OCI-LY3 (cell line): ENCODE measurements around the gene NCLN.

ENCODE experiments used
- H2AFZ ChIP-seq: fragments of 200-600, 300-600 bp; shearing (Covaris generic); 2 replicates; pipeline ENCODE4 v1.6.0; 2014; ENCODE audit warnings: antibody characterized with exemption, low read depth, low read length
- H3K27ac ChIP-seq: fragments of 200-600, 300-600 bp; sonication (generic); 2 replicates; pipeline ENCODE4 v1.5.1; 2014; ENCODE audit warnings: mild to moderate bottlenecking, low read length, moderate library complexity, mixed read lengths
- H3K27me3 ChIP-seq: fragments of 200-600, 300-600 bp; sonication (generic); 2 replicates; pipeline ENCODE4 v1.6.1; 2014; ENCODE audit warnings: low read depth, low read length, mixed read lengths
- H3K36me3 ChIP-seq: fragments of 200-600, 300-600 bp; sonication (generic); replicated peaks from 2 replicates; pipeline ENCODE3; 2014; ENCODE audit warnings: low read depth, low read length, mixed read lengths
- H3K4me1 ChIP-seq: fragments of 300-600, 200-600 bp; sonication (generic); 2 replicates; pipeline ENCODE4 v1.6.1; 2014; ENCODE audit warnings: low read length, mixed read lengths
- H3K4me2 ChIP-seq: fragments of 200-600, 300-600 bp; sonication (generic); 2 replicates; pipeline ENCODE4 v1.6.1; 2014; ENCODE audit warnings: low read length, mixed read lengths
- H3K4me3 ChIP-seq: fragments of 300-600, 200-600 bp; sonication (generic); 2 replicates; pipeline ENCODE4 v1.5.1; 2014; ENCODE audit warnings: antibody characterized with exemption, mild to moderate bottlenecking, low read length, moderate library complexity
- H3K79me2 ChIP-seq: fragments of 300-600, 200-600 bp; shearing (Covaris generic); 2 replicates; pipeline ENCODE4 v1.6.1; 2014; ENCODE audit warnings: mild to moderate bottlenecking, low read length, mixed read lengths
- H3K9ac ChIP-seq: fragments of 300-600, 200-600 bp; shearing (Covaris generic); 2 replicates; pipeline ENCODE4 v1.6.0; 2014; ENCODE audit warnings: mild to moderate bottlenecking, low read length, moderate library complexity
- H3K9me3 ChIP-seq: fragments of 200-600, 300-600 bp; shearing (Covaris generic); 2 replicates; pipeline ENCODE4 v1.6.1; 2014; ENCODE audit warnings: low read length, mixed read lengths; ENCODE audit not compliant: insufficient read depth
- H4K20me1 ChIP-seq: fragments of 200-600, 300-600 bp; sonication (generic); 2 replicates; pipeline ENCODE4 v1.6.1; 2016; ENCODE audit warnings: low read length, mixed read lengths; ENCODE audit not compliant: insufficient read depth
- EZH2phosphoT487 ChIP-seq: fragments of 200-600 bp; shearing (Covaris generic); IDR thresholded peaks from 2 replicates; pipeline ENCODE4 v1.6.1; 2018; ENCODE audit warnings: antibody characterized with exemption, mixed run types, low read depth
- TF ChIP-seq, protein P1 (sequence below): fragments of 200-600, 300-600 bp; sonication (generic); IDR thresholded peaks from 2 replicates; pipeline ENCODE4 v1.5.1; 2014; ENCODE audit warnings: antibody characterized with exemption, low read length, low read depth

The NCLN gene

GRCh38 chr19:3148503-3148902, 37.2 kb upstream of the NCLN start:
- H2AFZ ChIP-seq = no peak overlapping the region
- peak overlapping the region; percentile 94 for H3K4me2 ChIP-seq
- H3K9ac ChIP-seq = no peak overlapping the region
- peaks cover 72% of the 10 kb centered on the region for H3K4me1 ChIP-seq
- no peak overlapping the region for H3K27ac ChIP-seq
- no peaks in the 10 kb centered on the region for H3K9me3 ChIP-seq
- H3K4me3 ChIP-seq = peak overlapping the region; percentile 89; the same call in 1 of the 2 replicates
- TF ChIP-seq EZH2phosphoT487 = no peak
- TF ChIP-seq, protein P1, sequence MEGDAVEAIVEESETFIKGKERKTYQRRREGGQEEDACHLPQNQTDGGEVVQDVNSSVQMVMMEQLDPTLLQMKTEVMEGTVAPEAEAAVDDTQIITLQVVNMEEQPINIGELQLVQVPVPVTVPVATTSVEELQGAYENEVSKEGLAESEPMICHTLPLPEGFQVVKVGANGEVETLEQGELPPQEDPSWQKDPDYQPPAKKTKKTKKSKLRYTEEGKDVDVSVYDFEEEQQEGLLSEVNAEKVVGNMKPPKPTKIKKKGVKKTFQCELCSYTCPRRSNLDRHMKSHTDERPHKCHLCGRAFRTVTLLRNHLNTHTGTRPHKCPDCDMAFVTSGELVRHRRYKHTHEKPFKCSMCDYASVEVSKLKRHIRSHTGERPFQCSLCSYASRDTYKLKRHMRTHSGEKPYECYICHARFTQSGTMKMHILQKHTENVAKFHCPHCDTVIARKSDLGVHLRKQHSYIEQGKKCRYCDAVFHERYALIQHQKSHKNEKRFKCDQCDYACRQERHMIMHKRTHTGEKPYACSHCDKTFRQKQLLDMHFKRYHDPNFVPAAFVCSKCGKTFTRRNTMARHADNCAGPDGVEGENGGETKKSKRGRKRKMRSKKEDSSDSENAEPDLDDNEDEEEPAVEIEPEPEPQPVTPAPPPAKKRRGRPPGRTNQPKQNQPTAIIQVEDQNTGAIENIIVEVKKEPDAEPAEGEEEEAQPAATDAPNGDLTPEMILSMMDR = no peak
- H3K36me3 ChIP-seq = peaks cover 46% of the 10 kb centered on the region
- H3K27me3 ChIP-seq = no peaks in the 10 kb centered on the region
- H4K20me1 ChIP-seq = peaks cover 6% of the 10 kb centered on the region; the same call in 1 of the 2 replicates
- peaks cover 50% of the 10 kb centered on the region for H3K79me2 ChIP-seq

DNA sequence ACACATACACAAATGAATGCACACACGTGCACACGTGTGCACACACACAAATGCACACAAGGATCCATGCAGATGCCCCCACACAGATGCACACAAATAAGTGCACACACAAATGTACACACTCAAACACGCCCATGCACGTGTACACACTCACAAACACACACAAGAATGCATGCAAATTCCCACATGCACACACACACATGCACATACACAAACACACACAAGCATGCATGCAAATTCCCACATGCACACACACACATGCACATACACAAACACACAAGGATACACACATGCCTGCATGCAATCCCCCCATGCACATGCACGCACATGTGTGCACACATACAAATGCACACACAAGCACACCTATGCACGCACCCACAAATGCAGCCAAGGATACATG, 36.6 kb upstream of the NCLN start:
- H3K4me2 ChIP-seq = peak overlapping the region; percentile 94
- H3K36me3 ChIP-seq = peaks cover 51% of the 10 kb centered on the region
- peak overlapping the region; percentile 96 for H3K9ac ChIP-seq
- no peak overlapping the region for H2AFZ ChIP-seq
- H3K79me2 ChIP-seq = peaks cover 55% of the 10 kb centered on the region
- H3K4me3 ChIP-seq = peak overlapping the region; percentile 89
- TF ChIP-seq, protein P1 = no peak
- TF ChIP-seq EZH2phosphoT487 = no peak
- no peaks in the 10 kb centered on the region for H3K27me3 ChIP-seq
- peak overlapping the region; percentile 82 for H3K27ac ChIP-seq
- no peaks in the 10 kb centered on the region for H3K9me3 ChIP-seq
- peaks cover 78% of the 10 kb centered on the region for H3K4me1 ChIP-seq
- H4K20me1 ChIP-seq = peaks cover 6% of the 10 kb centered on the region

DNA sequence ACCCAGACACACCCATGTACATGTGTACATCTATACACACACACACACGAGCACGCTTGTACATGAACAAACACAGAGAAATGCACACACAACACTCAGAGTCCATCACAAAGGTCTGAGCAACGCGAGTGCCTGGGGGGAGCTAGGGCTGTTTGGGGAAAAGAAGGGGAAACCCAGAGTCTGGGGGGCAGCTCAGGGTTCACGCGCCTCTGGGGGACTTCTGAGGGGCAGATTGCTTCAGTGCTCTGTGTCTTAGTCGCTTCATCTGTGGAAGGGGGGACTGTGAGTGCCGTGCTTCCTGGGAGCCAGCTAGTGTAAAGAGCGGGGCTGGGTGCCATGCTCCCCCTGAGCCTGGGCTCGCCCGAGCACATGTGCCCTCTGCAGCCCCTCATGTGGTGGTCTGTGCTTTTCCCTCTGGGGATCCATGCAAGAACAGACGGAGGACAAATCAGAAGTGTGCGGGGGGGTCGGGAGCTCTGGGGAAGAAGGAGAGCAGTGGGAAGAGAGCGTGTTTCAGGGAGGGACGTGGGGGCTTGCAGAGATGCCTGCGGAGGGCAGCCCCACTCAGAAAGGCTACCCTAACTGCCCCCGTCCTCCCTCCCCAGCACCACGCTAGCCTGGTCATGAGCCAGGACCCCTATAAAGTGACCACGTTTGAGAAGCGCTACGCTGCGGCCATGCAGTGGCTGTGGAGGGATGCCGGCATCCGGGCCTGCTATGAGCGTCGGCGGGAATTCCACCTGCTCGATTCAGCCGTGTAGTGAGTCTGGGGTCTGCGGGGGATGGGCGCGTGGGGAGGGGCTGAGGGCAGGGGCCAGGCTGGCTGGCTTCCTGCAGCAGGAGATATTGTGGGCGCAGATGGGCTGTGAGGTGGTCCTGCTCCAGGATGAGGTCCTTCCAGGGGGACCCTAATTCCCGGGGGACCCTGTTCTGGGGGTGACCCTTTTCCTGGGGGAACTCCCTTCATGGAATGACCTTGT, 35.9 kb upstream of the NCLN start:
- no peak for TF ChIP-seq EZH2phosphoT487
- TF ChIP-seq, protein P1 = no peak
- Histone ChIP-seq H3K27me3 (no peaks in the 10 kb centered on the region), H2AFZ (peak overlapping the region; percentile 32; the same call in 1 of the 2 replicates), H3K79me2 (peaks cover 60% of the 10 kb centered on the region), H3K4me3 (peak overlapping the region; percentile 89), H3K27ac (peak overlapping the region; percentile 82), H4K20me1 (peaks cover 6% of the 10 kb centered on the region), H3K9me3 (no peaks in the 10 kb centered on the region), H3K4me2 (peak overlapping the region; percentile 94), H3K9ac (peak overlapping the region; percentile 96), H3K4me1 (peaks cover 84% of the 10 kb centered on the region), H3K36me3 (peaks cover 56% of the 10 kb centered on the region)

GRCh38 chr19:3150739-3151329, 34.9 kb upstream of the NCLN start:
- H3K4me1 ChIP-seq = peaks cover 88% of the 10 kb centered on the region
- TF ChIP-seq, protein P1 = no peak
- no peak for TF ChIP-seq EZH2phosphoT487
- H3K27ac ChIP-seq = peak overlapping the region; percentile 82
- H3K36me3 ChIP-seq = peaks cover 66% of the 10 kb centered on the region
- no peaks in the 10 kb centered on the region for H3K9me3 ChIP-seq
- peak overlapping the region; percentile 94 for H3K4me2 ChIP-seq
- peak overlapping the region; percentile 89 for H3K4me3 ChIP-seq
- no peaks in the 10 kb centered on the region for H3K27me3 ChIP-seq
- H3K9ac ChIP-seq = peak overlapping the region; percentile 96
- no peak overlapping the region for H2AFZ ChIP-seq
- peaks cover 6% of the 10 kb centered on the region for H4K20me1 ChIP-seq
- peaks cover 69% of the 10 kb centered on the region for H3K79me2 ChIP-seq
